ENCODE results near the gene RNF224.

DNA sequence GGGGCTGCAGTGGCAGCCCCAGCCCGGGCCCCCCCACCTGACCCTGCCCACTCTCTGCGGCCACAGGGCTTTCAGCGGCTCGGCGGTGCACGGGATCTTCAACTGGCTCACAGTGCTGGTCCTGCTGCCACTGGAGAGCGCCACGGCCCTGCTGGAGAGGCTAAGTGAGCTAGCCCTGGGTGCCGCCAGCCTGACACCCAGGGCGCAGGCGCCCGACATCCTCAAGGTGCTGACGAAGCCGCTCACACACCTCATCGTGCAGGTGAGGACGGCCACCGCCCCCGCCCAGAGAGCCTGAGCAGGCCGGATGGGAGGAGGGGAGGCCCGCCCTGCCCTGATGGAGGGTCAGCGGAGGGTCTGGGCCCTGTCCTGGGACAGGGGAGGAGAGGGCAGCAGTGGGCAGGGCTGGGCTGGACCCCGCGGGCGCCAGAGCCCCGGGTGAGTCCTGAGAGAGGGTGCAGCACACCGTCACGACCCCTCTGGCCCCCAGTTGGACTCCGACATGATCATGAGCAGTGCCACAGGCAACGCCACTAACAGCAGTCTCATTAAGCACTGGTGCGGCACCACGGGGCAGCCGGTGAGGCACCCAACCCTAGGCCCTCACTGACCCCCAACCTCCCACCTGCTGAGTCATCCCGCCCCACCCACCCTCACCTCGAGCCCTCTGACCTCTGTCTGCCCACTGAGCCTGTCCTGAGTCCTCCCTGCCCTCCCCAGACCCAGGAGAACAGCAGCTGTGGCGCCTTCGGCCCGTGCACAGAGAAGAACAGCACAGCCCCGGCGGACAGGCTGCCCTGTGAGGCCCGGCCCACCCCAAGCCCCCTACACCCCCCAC is 6.1 kb downstream of the RNF224 start:
- TF ChIP-seq, protein P1, sequence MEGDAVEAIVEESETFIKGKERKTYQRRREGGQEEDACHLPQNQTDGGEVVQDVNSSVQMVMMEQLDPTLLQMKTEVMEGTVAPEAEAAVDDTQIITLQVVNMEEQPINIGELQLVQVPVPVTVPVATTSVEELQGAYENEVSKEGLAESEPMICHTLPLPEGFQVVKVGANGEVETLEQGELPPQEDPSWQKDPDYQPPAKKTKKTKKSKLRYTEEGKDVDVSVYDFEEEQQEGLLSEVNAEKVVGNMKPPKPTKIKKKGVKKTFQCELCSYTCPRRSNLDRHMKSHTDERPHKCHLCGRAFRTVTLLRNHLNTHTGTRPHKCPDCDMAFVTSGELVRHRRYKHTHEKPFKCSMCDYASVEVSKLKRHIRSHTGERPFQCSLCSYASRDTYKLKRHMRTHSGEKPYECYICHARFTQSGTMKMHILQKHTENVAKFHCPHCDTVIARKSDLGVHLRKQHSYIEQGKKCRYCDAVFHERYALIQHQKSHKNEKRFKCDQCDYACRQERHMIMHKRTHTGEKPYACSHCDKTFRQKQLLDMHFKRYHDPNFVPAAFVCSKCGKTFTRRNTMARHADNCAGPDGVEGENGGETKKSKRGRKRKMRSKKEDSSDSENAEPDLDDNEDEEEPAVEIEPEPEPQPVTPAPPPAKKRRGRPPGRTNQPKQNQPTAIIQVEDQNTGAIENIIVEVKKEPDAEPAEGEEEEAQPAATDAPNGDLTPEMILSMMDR (IDR thresholded peaks at IDR 0.05; ENCODE audit: borderline replicate concordance, extremely low read depth, low read length, poor library complexity, severe bottlenecking), result no peak
- no peak for TF ChIP-seq EZH2 (IDR thresholded peaks at IDR 0.05; ENCODE audit: borderline replicate concordance, low read depth, low read length, severe bottlenecking)

Measured in DND-41 (cell line).